Astrocyte of the spinal cord (primary cell): ENCODE measurements around the gene GNG3.

ENCODE experiments used
- DNase-seq: peaks from one replicate; pipeline ENCODE4 v3.0.0; 2011; ENCODE audit warnings: low read depth, low spot score
- H3K4me3 ChIP-seq: 2 replicates; pipeline ENCODE4 v1.5.1; 2011; ENCODE audit warnings: low read depth, mild to moderate bottlenecking, low read length, moderate library complexity
- in situ Hi-C: cut with HindIII; loops from 2 replicates; pipeline ENCODE4 v1.10.0; 2017; ENCODE audit warnings: low sequenced_read_pairs
- TF ChIP-seq, protein P1 (sequence below): IDR thresholded peaks from 2 replicates; pipeline ENCODE4 v1.5.1; 2012; ENCODE audit warnings: low read depth, mild to moderate bottlenecking, low read length, inconsistent platforms

The GNG3 gene

DNA sequence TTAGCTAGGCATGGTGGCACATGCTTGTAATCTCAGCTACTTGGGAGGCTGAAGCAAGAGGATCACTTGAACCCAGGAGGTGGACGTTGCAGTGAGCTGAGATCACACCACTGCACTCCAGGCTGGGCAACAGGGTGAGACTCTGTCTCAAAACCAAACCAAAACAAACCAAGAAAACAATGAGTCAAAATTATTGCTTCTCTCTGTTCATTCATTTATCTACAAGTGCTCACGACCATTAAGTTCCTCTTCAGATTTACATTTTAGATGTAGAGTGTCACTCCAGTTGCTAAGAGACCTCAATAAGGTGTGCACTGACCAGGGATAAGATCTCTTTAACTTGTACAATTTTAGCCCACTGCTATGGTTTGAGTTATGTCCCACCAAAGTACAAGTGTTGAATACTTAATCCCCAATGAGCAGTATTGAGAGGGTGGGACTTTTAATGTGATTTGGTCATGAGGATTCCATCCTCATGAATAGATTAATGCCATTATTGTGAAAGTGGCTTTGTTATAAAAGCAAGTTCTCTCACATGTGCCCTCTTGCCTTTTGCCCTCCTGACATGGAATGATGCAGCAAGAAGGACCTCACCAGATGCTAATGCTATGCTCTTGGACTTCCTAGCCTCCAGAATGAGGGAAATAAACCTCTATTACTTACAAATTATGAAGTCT lies 12.0 kb downstream of the GNG3 start:
- TF ChIP-seq, protein P1, sequence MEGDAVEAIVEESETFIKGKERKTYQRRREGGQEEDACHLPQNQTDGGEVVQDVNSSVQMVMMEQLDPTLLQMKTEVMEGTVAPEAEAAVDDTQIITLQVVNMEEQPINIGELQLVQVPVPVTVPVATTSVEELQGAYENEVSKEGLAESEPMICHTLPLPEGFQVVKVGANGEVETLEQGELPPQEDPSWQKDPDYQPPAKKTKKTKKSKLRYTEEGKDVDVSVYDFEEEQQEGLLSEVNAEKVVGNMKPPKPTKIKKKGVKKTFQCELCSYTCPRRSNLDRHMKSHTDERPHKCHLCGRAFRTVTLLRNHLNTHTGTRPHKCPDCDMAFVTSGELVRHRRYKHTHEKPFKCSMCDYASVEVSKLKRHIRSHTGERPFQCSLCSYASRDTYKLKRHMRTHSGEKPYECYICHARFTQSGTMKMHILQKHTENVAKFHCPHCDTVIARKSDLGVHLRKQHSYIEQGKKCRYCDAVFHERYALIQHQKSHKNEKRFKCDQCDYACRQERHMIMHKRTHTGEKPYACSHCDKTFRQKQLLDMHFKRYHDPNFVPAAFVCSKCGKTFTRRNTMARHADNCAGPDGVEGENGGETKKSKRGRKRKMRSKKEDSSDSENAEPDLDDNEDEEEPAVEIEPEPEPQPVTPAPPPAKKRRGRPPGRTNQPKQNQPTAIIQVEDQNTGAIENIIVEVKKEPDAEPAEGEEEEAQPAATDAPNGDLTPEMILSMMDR = no peak
- in situ Hi-C loops = no loop called here
- H3K4me3 ChIP-seq = no peak overlapping the region
- DNase-seq = no peak

DNA sequence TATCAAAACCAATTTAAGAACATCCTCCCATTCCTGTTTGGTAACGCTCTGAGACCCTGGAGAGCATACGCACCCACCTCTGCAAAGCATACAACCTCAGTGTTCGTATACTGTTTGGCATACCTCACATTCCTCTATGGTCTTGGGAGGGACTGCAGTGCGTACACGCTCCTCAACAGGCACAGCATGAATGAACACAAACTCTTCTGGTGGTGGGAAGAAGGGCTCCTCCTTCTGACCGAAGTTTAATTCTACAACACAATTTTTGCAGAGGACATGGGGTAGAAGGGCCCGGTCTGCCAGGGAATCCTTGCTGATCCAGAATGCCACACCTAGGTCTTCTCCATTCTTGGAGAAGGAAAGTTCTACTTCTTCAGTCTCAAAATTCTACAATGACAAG lies 14.5 kb downstream of the GNG3 start:
- in situ Hi-C loops = no loop called here
- TF ChIP-seq, protein P1 = peak; percentile 13
- no peak overlapping the region for H3K4me3 ChIP-seq
- peak; percentile 39 for DNase-seq

DNA sequence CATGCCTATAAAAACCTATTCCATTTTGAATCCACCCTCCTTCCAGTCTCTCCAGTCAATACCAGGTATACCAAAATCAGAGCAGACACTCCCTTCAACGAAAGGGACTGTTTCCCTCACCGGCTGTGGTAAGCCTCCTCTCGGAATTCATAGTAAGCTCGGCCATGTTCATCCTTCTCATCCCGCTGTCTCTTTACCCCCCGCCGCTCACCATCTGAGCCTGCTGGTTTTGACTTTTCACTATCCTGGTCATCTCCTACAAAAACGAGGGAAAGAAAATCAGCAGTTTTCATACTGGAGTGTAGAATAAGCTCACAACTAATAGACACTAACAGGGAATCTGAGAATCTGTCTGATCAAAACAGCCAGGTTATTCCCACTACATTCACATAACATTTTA lies 16.7 kb downstream of the GNG3 start:
- H3K4me3 ChIP-seq = peak overlapping the region; percentile 78
- in situ Hi-C loops = no loop called here
- no peak for DNase-seq
- TF ChIP-seq, protein P1 = no peak

DNA sequence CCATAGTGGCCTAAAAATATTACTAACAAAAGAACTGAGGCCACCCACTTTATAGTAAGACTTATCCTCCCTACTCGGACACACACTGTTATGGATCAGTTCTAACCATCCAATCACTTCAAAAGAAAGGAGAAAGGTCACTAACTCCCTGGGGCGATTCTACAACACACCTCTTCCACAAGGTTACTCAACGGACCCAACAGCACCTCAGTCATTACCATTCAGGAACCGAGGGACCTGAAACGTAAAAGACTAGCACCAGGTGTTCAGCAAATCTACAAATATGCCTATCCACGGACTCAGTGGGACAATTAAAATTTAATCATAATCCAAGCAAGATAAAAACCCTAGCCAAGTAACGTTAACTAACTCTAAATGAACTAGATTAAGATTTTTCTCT lies 18.2 kb downstream of the GNG3 start:
- in situ Hi-C loops = no loop called here
- DNase-seq = no peak
- peak overlapping the region; percentile 78 for H3K4me3 ChIP-seq
- TF ChIP-seq, protein P1 = no peak

DNA sequence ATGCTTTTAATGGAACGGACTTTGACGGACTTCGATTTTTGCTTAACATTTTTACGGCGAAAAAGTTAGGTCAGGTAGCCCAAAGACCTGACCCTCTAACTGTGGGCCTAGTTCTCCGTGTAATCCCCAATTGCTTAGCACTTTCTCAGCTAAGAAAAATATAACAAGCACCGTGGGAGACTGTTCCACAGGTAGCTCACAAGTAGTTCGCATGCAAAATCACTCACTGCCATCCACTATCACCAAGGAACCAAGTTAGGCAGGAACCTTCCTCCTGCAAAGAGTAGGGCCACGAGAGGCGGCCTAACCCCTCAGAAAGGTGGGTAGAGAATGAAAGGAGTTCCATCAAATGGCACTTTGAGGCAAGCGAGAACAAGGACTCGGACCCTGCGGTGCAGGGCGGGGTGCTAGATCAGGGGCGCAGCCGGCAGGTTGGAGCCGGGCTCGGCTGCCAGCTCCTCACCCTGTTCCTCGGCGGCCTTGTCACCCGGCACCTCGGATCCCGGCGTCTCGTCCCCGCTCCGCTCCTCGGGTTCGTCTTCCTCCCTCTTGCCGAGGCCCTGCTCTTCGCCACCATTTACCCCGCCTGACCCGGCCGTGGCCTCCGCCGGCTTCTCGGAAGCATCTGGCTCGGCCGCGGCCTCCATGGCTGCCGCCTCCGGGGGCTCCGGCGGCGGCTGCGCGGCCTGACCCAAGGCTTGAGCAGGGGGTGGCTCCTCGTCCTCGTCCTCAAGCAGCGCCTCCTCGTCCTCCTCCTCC lies 18.9 kb downstream of the GNG3 start:
- peak overlapping the region; percentile 78 for H3K4me3 ChIP-seq
- in situ Hi-C loops = no loop called here
- DNase-seq = no peak
- TF ChIP-seq, protein P1 = no peak

DNA sequence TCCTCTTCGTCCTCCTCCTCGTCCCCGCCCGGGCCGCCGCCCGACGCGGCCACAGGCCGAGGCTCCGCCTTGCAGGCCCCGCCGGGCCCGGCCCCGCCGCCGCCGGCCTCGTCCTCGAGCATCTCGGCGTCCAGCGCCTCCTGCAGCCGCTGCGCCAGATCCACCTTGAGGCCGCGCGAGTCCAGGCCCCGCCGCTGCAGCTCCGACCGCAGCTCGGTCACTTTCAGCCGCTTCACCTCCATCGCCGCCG lies 19.4 kb downstream of the GNG3 start:
- no peak for DNase-seq
- peak overlapping the region; percentile 78 for H3K4me3 ChIP-seq
- in situ Hi-C loops = no loop called here
- TF ChIP-seq, protein P1 = no peak
